GM19351 (cell line): ENCODE measurements around the gene AANAT.
"Not testable (repeated sequence)": the region's sequence is repeated elsewhere in the genome, so short reads cannot be mapped to it uniquely, and the experiment has no call there.

ENCODE experiments used
- ATAC-seq: cut with Tn5 transposase; IDR thresholded peaks from one replicate; pipeline ENCODE4 v1.9.1; 2021; ENCODE audit warnings: mild to moderate bottlenecking, moderate library complexity; ENCODE audit not compliant: unreplicated experiment

Gene AANAT

GRCh38 chr17:76502341-76503211, 35.2 kb downstream of the AANAT start:
- no peak for ATAC-seq

DNA sequence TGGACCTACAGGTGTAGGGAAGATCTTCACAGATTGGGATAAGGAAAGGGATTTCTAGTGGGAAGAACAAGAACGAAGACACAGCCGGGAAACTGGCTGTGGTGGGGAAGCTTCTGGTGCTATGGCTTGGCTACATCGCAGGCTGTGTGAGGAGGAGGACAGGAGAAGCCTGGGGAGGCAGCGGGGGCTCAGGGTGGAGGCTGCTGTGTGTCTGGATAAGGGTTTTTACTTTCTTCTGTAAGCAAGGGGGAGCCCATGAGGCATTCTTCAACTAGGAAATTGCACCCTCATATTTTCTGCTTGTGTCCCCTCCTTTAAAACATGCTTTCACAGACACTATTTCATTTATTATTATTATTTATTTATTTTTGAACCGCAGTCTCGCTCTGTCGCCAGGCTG, 36.7 kb downstream of the AANAT start:
- ATAC-seq: no peak

DNA sequence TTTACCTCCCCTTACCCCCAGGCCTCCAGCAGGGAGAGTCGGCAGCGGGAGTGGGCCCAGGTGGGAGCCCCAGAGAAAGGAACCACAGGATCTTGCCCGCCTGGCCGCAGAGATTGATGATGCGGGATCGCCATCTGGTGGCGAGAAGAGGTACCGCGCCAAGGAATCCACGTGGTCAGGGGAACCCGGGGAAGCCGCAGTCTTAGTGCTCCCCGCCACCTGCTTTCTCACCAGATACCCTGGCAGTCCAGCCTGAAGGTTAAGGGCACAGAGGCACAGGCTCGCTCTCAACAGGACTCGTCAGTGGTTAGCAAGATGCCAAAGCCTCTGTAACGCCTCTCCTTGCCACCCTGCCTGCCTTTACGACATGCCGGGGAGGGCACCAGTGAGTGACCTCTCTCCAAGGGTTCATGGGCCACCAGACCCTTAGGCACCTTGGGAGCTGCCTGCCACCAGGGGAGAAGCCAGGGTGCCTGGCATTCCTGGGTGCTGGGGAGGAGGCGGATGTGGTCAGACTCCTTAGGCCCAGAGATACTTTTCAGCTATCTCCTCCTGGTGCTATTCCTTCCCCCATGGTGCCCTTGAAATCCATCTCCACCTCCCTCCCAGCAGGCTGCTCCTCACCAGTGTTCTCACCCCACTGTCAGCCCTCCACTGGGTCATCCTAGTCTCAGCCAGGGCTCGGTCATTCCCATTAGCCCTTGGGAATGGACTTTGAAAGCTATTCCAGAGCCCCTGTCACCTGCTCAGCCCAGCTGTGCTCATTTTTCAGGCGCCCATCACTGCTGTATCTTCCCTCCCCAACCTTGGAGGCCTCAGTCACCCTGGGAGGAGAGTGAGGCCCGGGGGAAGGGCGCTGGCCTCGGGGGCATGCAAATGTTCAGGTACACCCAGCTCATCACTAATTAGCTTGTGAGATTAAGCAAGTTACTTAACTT, 39.3 kb downstream of the AANAT start:
- peak; percentile 58 for ATAC-seq

GRCh38 chr17:76508472-76509063, 41.2 kb downstream of the AANAT start:
- not testable (repeated sequence) for ATAC-seq

- no peak for ATAC-seq
Observed at GRCh38 chr17:76510831-76511244, 43.4 kb downstream of the AANAT start.

DNA sequence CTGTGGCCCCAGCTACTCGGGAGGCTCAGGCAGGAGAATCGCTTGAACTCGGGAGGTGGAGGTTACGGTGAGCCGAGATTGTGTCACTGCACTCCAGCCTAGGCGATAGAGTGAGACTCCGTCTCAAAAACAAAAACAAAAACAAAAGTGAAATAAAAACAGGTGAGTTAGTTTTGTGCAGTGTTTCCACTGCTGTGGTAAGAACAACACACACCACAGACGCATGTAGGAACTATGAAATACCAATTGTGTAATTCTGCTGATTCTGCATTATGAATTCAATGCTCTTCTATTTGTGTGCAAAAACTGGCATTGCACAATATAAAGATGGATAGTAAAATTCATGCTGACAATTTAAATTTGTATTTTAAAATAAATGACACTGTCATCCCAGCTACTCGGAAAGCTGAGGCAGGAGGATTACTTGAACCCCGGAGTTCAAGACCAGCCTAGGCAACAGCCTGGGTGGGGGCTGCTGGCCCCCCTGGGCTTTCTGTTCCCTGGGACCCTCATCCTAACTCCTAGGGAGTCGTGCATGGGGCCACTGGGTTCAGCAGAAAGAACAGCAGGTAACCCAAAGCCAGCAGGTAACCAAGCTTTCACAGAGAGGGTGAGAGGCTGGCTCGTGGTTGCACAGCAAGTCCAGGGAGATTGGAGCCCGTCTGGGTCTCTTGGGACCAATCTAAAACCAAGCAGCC, 44.4 kb downstream of the AANAT start:
- no peak for ATAC-seq

DNA sequence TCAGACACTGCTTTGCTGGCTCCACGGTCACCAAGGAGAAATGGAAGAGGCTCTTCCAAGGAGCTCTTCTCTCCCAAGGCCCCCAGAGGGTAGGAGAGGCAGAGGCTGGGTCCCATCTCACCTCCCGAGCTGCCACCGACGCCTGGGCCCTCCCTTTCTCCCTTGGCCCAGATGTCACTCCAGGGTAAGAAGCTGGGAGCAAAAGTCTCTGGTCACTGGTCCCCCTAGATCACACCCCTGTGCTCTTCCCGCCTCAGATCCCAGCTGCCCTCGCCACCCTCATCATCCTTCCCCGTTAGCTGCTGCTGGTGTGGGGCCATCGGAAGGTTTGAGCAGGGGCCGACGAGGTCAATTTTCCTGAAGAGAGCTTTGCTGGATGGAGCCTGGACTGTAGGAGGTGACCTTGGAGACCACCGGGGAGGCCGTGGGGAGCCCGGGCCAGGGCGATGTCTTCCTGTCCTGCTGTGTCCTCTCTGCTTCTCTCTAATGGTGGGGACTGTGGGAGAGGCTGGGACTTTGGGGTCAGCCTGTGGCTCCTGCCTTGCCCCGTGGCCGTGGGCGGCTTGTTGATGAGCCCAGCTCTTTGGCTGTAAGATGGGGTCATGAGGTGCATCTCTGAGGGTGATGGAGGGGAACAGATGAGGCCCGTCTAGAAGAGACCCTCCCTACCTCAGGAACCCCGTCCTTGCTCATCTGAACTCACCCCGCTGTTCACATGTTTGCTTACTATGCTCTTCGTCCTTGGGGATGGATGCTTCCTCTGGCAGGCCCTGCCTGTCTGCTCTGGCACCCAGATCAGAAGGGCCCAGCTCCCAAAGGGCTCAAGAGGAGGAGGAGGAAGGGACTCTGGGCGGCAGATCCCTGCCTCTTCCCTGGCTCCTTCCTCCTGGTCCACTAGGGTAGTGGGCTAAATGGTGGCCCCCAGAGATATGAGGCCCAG, 45.2 kb downstream of the AANAT start:
- no peak for ATAC-seq

GRCh38 chr17:76513306-76513692, 45.9 kb downstream of the AANAT start:
- no peak for ATAC-seq

GRCh38 chr17:76514355-76514754, 47.0 kb downstream of the AANAT start:
- ATAC-seq: not testable (repeated sequence)

- no peak for ATAC-seq
Observed at GRCh38 chr17:76515274-76515949, 48.0 kb downstream of the AANAT start.

DNA sequence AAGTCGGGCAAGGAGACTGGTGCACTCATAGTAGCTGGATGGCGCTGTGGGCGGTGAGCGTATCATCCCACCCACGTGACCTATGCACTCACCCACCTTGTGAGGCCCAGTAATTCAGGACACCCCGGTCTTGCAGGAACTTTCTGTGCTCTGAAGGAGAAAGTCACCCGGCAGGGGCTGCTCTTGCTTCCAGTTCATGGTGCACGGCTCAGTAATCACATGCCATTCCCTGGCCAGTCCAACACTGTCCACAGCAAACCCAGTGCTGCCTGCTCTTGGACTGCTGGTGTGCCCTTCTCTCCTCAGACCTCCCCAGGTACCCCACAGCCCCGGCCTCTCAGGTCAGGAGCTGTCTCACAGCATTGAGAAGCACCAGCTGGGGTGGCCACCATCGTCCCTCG, 50.2 kb downstream of the AANAT start:
- no peak for ATAC-seq

DNA sequence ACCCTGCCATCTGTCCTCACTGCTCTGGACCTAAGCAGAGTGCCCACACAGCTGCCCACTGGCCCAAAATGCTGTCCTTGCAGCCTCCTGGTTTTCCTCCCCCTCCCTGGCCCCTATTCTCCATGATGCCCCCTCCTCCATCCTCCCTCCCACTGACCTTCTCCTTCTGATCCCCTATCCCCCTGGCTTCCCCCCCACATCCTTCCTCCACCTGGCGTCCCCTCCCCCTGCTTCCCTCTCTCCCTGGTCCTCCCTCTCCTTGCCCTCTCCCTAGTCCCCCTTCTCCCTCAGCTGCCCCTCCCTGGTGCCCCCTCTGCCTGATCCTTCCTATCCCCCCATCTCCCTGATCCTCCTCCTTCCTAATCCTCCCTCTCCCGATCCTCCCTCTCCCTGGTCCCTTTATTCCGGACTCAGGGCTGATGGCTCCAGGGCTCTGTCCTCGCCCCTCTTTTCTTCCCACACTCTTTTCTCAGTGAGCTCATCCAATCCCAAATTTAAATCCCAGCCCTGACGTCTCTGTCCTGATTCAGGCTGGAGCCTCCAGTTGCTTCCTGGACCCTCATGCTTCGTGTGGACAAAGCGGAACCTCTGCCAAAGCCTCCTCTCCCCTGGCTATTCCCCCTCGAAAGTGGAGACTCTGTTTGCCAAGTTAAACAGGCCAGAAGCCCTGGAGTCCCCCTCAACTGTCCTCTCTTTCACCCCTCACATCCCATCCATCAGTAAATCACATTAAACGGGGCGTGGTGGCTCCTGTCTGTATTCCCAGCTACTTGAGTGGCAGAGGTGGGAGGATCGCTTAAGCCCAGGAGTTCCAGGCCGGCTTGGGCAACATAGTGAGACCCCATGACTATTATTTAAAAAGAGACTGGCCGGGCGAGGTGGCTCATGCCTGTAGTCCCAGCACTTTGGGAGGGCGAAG, 51.9 kb downstream of the AANAT start:
- ATAC-seq: no peak
